Stimulated activated CD4-positive, alpha-beta T cell treated with anti-CD3 and anti-CD28 coated beads, Interleukin-4, amount 100 ng/mL, for 48 hours (primary cell): ENCODE results near the gene PPP2R5E.
"Not testable (repeated sequence)": the region's sequence is repeated elsewhere in the genome, so short reads cannot be mapped to it uniquely, and the experiment has no call there.

ENCODE experiments used
- DNase-seq, 2 donors: peaks; one replicate each; pipeline ENCODE4 v3.0.0-alpha.2; 2020; ENCODE audit warnings: low read depth in 2 of 2

The PPP2R5E gene

DNA sequence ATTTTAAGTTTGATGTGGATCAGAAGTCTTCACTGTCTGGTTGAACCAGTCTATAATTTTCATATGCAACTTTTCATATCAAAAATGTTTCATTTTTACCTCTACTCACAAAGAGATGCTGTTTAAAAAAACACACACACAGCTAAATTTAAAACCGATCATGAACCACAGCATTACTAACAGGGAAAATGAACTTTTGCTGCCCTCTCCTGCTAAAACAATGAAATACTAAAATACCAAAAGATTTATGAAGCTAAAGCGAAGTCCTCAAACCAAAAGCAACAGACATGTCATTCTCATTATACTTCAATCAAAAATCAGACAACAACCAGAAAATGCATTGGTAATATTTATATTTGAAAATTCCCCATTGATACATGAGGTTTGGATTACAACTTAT, 171.6 kb downstream of the PPP2R5E start:
- not testable (repeated sequence) for DNase-seq

DNA sequence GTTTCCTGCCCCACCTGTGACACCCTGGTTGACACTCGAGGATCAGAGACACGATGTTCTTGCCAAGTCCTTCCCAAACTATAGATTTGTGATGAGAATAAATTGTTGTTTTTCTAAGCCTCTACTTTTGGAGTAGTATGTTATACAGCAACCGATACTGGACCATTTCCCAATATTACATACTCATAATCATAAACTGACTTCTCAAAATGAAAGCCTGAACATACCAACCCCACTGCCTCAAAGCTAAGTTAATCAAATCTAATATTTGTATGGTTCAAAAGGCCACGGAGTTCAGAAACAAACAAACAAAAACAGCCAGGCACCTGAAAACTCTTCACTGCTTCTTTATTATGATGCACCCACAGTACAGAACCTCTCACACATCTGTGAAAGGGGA, 172.1 kb downstream of the PPP2R5E start:
- DNase-seq: no peak

DNA sequence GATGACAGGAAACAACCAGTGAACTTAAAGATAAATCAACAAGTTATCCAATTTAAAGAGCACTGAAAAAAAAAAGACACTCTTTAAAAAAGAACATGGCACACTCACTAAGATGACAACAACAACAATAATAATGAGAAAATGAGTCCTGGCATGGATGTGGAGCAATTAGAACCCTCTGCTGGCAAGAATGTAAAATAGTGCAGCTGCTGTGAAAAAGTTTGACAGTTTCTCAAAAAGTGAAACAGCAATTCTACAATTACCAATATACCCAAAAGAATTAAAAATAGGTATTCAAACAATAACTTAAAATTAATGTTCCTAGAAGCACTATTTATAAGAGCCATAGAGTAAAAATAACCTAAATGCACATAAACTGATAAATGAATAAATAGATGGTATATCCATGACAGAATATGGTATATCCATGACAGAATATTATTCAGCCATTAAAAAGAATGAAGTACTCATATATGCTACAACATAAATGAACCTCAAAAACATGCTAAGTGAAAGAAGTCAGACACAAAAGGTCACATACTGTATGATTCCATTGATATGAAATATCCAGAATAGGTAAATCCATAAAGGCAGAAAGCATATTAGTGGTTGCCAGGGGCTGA, 175.3 kb downstream of the PPP2R5E start:
- no peak for DNase-seq

DNA sequence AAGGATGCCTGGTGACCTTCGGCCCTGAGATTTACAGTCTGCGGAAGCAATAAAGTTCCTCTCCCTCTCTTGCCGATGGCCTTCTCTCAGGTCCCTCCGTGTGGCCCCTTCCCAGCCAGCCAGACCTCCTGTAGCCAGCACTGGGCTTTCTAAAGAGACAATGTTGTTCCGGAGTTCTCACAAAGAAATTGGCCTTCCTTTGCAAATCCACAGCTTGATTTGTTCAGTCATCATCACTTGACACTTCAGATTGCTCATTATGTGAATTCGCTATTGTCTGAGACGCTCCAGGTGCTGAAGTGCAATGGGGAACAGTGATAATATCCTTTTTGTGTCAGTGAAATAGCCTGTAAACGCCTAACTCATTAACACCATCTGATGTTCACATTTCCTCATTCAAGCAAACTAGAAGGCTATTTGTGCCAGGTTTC, 180.8 kb downstream of the PPP2R5E start:
- no peak for DNase-seq

DNA sequence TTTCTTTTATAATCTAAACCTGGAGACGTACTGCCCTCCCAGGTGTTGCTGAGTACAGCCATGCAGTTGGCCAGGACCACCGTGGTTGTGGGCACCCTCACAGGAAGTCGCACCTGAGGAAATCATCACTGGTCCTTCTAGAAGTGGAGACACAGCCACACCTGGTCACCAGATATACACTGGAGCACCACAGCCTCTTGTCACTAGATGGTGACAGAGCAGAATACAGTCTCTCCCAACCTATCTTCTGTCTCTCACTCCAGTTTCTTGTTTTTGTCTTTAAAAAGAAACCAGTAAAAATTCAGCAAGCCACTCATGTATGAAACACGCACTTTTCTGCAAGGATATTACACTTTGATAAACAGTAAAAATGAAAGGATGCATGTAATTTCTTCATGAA, 181.4 kb downstream of the PPP2R5E start:
- no peak for DNase-seq

DNA sequence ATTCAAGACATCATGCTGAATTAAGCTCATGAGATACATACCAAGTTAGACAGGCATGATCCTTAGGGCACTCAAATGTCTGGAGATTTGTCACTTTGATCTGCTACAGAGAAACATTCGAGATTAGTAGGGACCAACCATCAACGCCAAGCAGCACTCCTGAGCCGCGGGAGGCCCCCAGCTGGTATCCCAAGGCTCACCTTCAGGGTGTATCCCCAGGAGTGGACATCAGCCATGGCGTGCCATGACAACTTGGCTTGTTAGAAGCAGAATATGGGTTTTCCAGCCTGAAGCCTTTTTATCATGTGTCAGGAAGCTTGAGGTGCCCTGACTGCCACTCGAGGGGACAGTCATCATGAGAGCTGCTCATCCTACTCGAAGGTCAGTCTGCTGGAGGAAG, 185.3 kb downstream of the PPP2R5E start:
- no peak for DNase-seq

DNA sequence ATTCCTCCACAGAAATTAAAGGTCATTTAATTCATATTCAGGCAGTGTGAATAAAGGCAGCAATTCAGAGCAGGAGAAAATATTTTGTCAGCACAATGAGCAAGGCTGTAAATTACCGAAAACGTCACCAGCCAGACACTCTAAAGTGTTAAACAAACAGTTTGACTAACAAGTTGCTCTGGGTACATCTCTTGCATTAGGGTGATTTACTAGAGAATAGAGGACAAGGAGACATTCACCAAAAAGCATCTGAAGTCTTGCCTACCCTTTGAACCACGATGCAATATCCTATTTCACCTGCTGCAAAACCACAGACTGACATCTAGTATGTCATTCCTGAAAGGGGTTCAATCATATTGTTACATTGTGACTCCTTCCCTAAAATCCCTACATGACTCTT, 197.4 kb downstream of the PPP2R5E start:
- no peak for DNase-seq

DNA sequence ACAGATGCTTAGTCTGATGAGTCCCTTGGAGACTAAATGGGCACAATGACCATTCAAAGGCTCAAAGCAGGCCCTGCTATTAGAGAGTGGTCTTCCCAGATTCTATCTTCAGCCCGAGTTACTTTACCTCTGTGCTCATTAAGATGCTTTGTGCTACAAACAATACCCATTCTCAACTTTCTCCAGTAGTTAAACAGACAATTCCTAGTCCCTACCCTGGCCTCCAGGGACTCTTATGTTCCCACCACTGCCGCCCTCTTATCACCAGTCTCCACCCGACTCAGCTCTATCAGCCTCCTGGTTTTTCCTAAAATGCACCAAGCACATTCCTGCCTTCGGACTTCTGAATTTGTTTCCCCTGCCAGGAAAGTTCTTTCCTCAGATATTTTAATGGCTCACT, 198.8 kb downstream of the PPP2R5E start:
- no peak for DNase-seq

DNA sequence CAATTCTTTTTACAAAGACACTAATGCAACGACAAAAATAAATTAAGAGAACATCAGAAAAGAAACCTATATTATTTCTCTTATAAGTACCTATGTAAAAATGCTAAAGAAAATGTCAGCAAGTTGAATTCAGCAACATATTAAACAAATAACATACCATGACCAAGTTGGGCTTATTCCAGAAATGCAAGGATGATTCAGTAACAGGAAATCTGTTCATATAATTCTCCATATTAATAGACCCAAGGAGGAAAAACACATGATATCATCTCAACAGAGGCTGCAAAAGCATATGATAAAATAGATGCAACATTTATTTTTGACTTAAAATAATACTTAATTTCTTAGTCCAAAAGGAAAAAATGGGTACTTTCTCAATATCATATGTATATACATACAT, 199.3 kb downstream of the PPP2R5E start:
- DNase-seq: no peak

DNA sequence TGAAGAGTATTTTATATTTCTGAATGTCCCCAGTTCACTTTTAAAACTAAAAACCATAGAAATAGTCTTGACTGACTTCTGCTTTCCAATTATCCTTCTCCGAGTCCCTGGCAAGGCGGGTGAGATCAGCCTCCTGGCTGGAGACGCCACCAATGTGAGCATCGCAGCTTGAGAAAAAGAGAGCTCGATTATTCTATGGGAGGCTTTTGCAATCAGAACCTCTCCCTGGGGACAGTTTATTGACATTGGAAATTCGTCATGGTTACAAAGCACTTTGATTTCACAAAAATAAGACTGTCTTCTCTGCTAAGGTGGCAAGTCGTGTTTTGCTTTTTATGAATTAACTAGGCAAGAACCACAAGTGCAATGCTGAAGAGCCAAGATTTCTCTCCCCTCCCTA, 200.8 kb downstream of the PPP2R5E start:
- DNase-seq: no peak

DNA sequence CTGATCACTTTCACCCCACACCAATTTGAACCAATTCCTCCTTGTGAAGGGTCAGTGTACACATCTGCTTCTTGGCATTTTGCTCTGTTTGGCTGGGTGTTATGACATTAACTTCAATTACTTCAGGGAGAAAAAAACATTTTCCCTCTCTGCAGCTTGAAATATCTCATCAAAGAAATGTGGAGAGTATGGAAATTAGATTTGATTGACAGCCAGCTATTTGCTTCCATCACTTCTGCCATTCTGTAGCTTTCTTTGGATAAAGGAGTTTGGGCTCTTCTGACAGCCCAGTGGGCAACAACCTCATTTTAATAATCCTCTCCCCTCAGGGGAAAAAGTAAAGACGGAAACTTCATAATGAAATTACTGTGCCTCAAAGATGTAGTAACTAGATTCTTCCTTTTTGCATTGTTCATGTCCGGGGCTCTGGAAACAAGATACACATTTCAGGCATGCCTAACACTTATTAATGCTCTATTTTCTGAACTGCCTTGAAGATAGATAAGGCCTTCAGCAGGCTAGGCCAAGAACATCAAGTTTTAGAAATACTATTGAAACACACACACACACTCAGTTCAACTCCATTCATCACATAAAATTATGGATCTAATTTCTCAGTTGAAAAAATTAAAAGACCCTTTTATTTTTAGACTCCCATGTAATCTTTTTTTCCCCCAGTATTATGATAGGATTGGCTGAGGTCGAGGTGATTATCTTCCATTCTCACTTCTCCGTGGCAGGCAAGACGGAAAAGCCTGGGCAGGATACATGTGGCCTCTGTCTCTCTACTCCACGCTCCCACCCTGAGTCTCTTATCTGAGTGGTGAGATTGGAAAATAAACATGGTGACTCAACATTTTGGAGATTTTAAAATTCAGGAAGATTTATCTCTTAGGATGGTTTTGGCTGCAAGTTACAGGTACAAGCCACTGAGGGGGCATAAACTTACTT, 214.1 kb downstream of the PPP2R5E start:
- no peak for DNase-seq

DNA sequence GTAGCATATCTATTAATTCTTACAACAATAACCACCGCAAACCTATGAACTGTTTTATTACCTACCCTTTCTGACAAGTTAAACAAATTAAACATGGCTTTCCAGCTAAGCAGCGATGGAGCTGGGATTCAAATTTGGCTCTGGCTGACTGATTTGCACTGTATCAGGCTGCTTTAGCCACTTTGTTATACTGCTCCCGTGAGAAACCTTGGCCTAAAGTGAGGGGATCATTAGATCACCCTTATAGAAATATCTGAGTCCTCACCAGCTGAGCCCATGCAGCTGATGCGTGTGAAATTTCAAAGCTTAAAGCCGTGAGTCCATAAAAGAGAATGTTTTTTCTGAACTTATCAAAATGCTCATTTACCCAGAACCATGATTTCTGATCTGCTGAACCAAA, 216.3 kb downstream of the PPP2R5E start:
- no peak for DNase-seq

DNA sequence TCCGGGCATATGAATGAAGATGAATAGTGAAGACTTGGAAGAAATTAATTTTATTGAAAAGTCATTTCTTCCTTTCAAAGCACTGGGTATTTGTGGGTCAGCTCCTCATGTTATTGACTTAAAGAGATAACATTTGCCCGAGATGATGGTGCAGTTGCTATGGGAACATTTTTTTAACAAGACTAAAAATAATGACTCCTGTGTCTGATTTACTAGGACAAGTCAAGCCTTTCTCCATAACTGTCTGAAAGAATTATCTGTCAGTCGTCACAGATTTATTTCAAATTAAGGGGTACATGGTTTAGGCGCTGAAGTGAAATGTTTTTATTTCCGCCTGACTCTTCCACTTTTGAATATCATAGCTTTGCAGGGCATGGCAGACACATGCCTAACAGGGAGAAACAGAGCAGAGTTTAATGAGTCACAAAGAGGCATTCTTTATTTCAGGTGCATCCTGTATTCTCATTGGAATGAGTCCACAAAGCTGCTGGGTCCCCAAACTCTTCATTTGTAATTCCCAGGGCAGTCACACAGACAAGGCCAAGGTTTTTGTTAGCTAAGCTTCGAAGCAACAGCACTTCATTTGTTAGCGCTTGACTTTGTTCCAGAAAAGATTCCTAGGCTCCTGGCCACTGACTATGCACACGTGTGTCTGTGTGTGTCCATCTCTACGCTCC, 220.1 kb downstream of the PPP2R5E start:
- no peak for DNase-seq

DNA sequence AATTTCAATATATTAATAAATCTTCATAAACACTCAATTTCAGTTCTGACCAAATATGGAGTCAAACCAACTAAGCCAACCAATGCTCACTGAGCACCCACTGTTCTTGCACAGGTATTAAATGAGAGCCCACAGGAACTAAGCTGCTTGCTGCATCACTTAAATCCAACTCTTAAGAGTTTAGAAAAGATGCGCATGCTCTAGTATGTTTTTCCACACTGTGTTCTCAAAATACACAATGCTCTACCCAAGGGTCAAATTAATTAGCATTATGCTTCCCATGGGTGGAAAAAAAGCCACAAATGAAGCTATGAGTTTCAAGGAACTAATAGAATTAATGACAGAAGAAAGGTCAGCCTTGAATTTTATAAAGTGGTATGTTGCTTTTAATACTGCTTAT, 220.7 kb downstream of the PPP2R5E start:
- no peak for DNase-seq
